NK-92 (cell line): ENCODE results near the gene LFNG.

ENCODE experiments used
- DNase-seq: peaks from one replicate; lab custom pipeline; 2025; ENCODE audit not compliant: unreplicated experiment; lab: John Stamatoyannopoulos, UW

LFNG gene, protein sequence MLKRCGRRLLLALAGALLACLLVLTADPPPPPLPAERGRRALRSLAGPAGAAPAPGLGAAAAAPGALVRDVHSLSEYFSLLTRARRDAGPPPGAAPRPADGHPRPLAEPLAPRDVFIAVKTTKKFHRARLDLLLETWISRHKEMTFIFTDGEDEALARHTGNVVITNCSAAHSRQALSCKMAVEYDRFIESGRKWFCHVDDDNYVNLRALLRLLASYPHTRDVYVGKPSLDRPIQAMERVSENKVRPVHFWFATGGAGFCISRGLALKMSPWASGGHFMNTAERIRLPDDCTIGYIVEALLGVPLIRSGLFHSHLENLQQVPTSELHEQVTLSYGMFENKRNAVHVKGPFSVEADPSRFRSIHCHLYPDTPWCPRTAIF

DNA sequence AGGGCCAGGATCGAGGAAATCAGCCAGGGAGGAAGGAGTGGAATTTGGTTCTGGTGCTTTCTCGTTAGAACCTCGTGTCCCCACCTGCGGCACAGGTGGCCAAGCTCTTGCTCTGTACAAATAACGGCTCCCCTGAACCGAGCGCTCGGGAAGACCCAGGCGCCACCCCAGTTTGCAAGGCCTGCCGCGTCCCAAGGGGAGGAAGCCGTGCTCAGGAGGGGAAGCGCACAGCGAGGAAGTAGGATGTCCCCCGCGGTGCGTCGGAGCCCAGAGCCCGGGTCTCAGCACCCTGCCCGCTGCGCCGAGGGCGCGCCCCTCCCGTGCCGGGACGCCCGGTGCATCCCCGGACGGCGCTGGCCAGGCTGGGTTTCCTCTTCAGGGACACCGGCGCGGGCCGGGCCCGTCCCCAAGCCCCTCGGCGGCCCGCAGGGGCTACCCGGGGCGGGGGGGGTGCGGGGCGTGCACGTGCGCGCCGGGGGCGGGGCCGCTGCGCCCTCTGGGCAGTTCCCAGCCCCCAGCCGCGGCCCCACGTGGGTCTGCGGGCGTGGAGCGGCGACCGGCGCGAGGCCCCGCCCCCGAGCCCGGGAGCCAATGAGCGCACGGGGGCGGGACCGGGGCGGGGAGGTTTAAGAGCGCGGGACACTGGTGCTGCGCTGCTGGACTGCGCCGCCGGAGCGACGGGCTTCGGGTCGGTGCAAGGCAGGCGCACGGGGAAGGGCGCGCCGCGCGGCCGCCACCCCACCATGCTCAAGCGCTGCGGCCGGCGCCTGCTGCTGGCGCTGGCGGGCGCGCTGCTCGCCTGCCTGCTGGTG lies at the start of gene LFNG:
LFNG (plus strand) TSS at position 656 of the 812 bp plus-strand sequence; CDS start at position 744, 88 bp downstream.
- no peak for DNase-seq

DNA sequence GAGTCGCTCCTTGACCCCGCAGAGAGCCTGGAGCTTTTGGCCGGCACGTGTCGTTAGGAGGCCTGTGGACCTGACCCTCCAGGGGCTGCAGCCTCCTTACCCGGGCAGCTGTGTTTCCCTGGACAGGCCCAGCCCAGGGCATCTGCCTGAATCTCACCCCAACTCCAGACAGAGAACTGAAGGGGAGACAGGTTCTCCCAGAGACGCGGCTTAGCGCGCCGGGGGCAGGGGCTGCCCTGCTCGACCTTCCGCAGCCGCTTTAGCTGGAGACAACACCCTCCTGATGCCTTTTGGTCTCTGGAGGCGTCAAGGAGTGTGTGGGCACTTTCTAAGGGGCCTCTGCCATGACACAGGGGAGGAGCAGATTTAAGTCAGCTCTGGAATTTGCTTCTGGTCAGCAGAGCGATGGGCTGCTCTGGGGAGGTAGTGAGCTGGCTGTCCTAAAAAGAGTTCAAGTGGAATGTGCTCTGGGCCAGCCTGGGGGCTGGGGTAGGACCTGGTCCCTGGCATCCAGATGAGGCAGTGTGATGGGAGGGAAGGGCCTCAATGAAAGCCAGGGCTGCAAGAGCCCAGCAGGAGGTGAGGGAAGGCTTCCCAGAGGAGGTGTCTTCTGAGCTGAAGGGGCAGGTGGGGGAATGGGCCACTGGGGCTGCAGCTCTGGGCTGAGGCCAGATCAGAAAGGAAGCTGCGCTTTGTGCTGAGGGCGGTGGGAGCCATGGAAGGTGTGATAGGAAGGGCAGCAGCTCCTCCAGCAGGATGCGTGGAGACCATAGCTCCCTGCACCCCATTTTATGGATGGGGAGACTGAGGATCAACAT lies 49.2 kb upstream of the LFNG start:
- no peak for DNase-seq

DNA sequence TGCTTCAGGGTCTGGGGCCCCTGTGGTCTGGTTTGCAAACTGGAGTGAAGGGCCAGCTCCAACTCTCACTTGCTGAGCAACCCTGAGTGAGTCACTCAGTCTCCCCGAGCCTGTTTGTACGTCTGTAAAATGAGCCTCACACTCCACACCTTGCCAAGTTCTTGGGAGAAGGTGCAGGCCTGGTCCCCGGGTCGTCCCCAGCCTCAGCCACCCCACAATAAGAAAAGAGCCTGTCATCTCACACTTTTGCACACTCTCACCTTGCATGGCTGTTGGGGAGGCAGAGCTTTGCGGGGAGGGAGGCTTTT lies 48.6 kb upstream of the LFNG start:
- DNase-seq: no peak

DNA sequence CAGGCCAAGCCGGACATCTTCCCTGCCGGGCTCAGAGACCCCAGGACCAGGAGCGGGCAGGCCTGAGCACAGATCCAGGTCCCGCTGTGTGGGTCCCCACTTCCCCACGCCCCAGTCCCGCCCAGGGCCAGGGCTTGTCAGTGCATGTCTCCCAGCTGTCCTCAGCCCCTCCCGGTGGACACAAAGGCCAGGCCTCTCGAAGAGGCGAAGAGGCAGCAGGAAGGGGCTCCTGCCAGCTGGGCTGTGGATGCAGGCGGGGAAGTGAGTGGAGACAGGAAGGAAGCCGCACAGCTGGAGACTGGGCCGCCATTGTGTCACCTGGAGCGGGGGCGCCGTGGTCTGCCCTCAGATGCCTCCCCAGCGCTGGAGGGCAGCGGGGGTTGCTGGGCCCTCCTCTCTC lies 48.2 kb upstream of the LFNG start:
- no peak for DNase-seq

DNA sequence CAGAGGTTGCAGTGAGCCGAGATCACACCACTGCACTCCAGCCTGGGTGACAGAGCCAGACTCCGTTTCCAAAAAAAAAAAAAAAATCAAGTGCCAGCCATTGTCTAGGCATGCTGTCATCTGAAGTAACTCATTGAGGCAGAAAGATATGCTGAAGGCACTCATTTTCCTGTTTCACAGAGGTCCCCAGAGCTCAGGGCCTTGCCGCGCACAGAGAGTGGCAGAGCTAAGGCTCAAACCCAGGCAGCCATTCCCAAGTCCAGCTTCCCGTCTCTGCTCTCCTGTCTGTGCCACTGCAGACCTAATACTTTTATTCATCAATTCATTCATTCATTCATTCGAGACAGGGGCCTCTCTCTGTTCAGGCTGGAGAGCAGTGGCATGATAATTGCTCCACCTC lies 46.8 kb upstream of the LFNG start:
- DNase-seq: no peak

DNA sequence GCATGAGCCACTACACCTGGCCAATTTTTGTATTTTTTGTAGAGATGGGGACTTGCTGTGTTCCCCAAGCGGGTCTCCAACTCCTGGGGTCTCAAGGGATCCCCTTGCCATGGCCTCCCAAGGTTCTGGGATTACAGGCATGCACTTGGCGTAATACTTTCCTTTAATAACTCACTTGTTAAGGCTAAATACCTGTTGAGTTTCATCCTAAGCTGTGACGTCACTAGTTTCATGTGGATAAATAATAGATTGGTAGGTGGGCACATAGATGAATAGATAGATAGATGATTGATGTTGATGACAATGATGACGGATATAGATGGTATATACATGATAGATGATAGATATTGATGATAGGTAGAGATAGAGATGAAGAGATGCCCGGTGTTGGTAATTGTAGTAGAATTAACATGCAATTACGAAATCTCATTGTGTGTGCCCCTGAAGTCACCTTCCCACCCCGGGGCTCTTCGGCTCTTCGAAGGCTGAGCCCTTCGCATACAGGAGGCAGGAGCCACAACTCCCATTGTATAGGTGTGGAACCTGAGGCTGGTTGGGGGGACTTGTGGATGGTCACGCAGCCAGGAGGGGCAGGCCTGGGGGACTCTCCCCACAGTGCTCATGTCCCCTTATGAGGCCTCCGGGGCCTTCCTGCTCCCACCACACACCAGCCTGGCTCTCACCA lies 45.9 kb upstream of the LFNG start:
- no peak for DNase-seq

DNA sequence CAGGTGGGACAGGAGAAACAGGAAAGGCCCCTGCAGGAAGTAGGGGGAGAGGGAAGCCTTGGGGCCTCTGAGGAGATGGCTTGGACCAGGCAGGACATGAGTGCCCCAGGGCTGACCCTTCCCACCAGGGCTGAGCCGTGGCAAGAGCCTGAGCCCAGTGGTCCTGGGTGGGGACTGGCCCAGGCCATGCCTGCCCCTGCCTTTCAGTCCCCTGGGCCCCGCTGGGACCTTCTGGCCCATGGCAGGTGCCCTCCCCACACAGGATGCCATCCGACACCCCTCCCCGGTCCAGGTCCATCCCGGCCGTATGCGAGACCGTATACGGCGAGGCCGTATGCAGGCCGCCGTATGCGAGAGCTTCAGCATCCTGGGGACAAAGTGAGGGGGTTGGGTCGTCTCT lies 45.4 kb upstream of the LFNG start:
- no peak for DNase-seq

DNA sequence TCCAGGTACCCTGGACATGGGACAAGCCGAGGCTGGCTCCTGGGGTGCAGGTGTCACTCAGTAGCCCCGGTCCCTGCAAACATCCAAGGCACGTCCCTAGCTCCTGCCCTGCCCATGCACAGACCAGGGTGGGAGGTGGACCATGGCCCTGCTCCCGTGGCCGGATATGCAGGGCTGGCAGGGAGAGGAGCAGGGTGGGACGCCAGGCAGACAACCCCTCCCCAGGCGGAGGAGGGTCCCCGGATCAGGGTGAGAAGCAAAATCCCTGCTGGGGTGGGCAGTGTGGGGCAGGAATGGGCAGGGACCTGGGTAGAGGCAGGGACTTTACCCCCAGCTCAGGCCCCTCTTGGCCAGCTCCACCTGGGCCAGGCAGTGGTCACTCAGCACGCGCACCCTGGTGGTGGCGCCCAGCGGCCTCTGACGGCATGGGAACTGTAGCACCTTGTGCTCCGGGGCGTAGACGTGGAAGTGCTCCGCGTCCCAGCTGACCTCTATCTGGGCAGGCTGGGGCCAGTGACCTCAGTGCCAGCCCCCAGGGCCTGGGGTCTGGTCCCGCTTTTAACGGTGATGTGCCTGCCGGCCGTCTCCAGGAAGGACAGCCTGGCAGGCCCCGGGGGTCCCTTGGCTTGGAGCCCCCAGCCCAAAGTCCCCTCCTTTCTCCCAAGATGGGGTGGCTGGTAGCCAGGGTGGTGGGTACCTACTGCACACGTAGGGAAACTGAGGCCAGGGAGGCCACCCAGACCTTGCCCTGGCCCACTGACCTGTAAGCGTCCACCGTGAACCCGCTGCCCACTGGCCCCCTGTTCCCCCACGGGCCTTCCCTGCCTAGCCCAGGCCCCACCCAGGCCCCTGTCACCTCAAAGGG lies 44.5 kb upstream of the LFNG start:
- DNase-seq: no peak

DNA sequence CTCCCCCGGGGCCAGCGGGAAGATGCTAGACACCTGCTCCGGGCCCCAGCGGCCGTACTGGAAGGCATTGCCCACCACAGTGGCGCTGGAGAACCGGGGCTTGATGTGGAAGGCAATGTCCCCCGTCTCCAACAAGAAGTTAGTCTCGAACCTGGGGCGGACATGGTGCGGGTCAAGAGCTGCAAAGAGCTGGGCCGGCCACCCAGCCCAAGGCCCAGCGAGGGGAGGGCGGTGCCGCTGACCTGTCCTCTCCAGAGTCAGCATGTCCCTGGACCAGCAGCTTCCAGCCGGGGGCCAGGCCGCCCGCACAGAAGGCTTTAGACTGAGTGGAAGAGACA lies 43.9 kb upstream of the LFNG start:
- DNase-seq: no peak

DNA sequence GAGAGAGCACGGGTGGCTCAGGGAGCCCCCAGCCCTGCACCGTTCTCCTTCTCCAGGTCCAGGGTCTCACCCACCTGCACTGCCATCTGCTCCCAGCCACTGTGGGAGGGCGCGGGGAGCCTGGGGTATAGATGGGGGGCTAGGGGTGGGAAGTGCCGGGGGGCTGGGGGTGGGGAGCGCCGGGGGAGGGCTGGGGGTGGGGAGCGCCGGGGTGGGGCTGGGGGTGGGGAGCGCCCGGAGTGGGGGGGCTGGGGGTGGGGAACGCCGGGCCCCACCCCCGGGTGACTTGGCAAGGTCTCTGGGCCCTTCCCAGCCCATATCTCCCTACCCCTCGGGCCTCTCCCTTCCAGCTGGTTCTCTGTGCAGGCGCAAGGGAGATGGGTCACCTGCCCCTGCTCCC lies 43.3 kb upstream of the LFNG start, which contains the start of gene GRIFIN:
GRIFIN (minus strand) TSS at position 101 of the 400 bp plus-strand sequence; CDS start at position 86, 15 bp downstream.
- DNase-seq: no peak

DNA sequence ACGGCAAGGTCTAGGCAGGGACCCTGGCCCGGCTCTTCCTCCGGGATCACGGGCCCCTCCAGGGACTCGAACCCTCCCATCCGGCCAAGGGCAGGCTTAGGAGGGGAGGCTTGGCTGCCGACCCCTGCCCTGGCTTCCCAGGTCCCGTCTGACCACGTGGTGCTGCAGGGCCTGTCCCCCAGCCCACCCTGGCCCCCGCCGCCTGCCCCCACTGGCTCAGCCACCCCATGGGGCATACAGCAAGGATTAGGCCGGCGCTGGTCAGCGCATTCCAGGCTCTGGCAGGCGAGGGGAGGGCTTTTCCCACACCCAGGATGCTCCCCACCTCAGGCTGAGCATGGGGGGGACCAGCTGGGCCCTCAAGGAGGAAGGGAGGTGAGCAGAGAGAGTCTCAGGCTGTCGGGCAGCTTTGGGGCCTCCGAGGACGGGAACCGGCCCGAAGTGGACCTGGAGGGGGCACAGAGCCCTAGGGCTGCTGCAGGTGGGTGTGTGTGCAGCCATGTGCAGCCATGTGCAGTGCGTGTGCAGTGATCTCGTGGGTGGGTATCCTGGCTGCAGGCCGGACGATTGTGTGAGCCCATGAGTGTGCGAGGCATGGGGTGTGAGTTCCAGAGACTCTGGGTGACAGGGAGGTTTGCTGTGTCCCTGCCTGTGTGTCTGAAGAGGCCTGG lies 42.7 kb upstream of the LFNG start:
- DNase-seq: no peak

DNA sequence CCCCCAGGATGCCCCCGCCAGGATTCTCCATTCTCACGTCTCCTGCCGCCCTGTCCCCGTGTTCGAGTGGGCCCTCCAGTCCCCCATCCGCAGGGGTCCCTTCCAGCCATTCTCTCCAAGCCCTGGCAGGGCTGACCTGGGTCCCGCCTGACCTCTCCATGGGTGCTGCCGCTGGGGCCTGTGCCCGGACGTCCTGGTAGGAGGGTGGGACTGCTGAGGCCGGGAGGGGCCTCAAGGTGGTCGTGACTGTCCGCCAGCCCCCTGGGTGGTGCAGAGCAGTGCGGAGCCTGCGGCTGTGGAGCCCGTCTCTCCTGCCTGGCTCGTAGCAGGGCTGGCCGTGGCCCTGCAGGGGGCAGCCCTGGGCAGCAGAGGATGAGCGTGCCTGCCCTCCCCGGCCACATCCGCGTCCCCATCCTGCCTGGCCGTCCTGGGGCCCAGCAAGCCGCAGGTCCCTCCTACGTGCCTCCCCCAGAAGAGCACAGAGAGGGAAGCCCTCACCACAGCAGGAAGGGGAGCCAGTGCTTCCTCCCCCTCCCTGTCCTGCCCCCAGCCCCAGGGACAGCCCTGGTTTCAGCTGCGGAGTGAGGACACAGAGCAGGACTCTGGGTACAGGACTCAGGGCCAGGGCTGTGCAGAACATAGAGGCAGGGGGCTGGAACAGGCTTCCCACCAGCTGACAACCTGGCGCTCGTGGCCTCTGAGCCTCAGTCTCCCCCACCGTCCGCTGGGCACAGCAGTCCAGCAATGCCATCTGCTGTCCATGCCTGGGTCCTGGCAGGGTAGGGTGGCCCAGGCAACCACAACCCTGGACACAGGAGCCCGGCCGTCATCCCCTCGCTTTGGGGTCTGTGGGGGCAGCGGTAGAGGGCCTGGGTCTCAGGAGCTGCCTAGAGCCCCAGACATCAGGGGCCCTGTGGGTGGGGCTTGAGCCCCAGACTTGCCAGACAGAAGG lies 41.9 kb upstream of the LFNG start:
- DNase-seq: no peak

DNA sequence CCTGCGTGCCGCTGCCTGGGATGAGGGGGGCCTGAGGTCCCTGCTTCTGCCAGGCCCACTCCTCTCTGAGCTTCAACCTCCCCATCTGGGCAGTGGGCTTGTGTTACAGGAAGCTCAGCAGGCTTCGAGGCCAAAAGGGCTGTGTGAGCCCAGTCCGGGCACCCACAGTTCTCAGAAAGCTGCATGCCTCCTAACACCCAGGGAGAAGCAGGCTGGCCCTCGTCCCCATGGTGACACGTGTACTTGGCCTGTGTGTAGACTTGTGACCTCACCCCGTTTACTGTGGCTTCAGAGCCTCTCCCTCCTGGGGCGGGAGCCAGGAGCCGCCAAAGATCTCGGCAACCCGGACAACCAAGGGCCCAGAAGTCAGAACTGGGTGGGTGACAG lies 41.2 kb upstream of the LFNG start:
- no peak for DNase-seq

DNA sequence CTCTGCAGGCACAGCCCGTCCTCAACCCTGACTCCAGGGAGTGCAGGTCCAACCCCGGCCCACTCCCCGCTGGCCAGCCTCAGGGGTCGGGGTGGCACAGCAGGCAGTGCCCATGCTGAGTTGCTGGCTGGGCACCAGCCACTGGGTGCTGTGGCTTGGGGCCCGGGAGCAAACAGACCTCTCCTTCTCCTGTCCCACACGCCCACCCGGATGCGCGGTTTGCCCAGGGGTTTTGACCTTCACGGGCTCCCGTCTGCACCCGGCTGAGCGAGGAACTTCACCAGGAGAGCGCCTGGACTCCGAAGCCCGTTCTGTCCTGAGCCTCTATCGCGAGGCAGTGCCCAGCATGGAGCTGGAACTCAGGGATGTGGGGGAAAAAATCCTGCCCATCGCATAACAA lies 40.8 kb upstream of the LFNG start:
- no peak for DNase-seq

DNA sequence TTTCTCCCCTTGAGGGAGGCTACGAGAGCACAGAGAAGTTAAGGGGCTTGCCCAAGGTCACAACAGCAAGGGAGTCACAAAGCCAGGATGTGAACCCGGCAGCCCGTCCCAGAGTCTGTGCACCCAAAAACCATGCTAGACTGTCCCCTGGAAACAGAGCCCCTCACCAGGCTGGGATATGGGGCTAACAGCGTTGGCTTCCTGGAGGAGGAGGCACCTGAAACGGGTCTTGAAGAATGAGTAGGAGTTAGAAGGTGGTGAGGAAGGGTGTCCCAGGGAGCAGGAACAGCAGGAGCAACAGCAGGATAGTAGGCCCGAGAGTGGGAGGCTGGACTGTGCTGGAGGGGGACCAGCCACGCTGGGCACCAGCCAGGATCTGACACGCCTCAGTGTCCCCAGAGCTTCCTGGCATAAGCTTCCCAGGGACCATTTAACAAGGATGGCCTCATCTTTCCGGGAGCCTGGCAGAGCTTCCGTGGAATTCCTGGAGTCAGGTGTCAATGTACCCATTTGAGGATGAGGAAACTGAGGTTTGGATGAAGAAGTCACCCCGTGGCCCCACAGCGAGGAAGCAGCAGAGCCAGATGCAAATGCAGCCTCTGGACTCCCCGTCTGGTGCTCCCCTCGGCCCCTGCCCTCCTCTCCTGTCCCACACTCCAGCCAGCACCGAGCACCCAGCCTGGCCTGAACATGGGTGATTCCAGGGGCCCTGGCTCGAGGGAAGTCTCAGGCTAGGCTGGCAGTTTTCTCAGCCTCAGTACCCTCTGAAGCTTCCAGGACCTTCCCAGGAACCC lies 40.1 kb upstream of the LFNG start:
- no peak for DNase-seq

DNA sequence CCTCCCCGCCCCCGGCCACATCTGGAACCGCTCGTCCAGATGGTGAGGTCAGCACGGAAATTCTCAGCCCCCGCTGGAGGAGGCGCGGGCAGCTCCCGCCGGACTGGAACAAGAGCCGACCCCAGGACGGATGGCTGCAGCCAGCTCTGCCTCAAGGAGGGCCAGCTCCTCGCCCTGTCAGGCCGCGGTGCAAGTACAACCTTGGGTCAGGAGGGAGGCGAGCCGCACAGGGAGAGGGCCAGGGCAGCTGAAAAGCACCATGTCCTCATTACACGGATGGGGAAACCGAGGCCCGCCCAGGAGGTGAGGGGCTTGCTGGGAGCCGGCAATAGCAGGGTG lies 39.5 kb upstream of the LFNG start:
- no peak for DNase-seq

DNA sequence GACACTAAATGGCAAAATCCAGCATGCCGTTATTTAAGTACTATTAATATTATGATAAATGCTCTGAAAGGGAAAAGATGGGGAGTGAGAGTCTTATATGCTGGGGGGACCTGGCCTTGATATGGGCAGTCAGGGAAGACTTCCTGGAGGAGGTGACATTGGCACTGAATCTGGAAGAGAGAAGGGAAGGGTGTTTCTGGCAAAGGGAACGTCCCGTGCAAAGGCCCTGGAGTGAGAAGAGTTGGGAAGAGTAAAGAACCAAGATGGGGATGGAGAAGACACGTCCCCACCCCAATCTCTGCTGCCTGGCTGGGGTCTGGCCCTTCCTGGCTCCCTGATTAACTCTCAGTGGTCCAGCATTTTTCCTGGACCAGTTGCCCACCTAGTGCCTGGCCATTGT lies 38.4 kb upstream of the LFNG start:
- no peak for DNase-seq
